Effector memory CD8-positive, alpha-beta T cell (primary cell): ENCODE results near the gene MPG.

Source experiments
- ATAC-seq: fragments of 150-1000 bp; cut with Tn5 transposase; replicated peaks from 2 replicates; pipeline ENCODE4 v1.10.0; 2021; ENCODE audit warnings: mild to moderate bottlenecking, moderate library complexity
- DNase-seq, 3 experiments: peaks; one replicate each; pipeline ENCODE4 v3.0.0; 2021
- H3K27ac Mint-ChIP-seq, 2 donors: one replicate each; pipeline ENCODE4 v1.8.0; 2022; ENCODE audit warnings: mild to moderate bottlenecking in 2 of 2, mixed read lengths in 2 of 2, moderate library complexity in 2 of 2
- H3K27me3 Mint-ChIP-seq, 2 donors: one replicate each; pipeline ENCODE4 v1.8.0; 2022; ENCODE audit warnings: mixed read lengths in 2 of 2
- H3K36me3 Mint-ChIP-seq: one replicate; pipeline ENCODE4 v1.8.0; 2022; ENCODE audit warnings: mild to moderate bottlenecking, moderate library complexity, mixed read lengths; ENCODE audit not compliant: insufficient read depth
- H3K4me1 Mint-ChIP-seq, 2 donors: one replicate each; pipeline ENCODE4 v1.8.0; 2022; ENCODE audit warnings: low read depth in 2 of 2, mixed read lengths in 2 of 2
- H3K4me3 Mint-ChIP-seq, 2 donors: one replicate each; pipeline ENCODE4 v1.8.0; 2022; ENCODE audit warnings: mild to moderate bottlenecking in 2 of 2, mixed read lengths in 2 of 2, moderate library complexity in 2 of 2
- H3K9me3 Mint-ChIP-seq, 2 donors: one replicate each; pipeline ENCODE4 v1.8.0; 2022; ENCODE audit warnings: mixed read lengths in 2 of 2

MPG gene

DNA sequence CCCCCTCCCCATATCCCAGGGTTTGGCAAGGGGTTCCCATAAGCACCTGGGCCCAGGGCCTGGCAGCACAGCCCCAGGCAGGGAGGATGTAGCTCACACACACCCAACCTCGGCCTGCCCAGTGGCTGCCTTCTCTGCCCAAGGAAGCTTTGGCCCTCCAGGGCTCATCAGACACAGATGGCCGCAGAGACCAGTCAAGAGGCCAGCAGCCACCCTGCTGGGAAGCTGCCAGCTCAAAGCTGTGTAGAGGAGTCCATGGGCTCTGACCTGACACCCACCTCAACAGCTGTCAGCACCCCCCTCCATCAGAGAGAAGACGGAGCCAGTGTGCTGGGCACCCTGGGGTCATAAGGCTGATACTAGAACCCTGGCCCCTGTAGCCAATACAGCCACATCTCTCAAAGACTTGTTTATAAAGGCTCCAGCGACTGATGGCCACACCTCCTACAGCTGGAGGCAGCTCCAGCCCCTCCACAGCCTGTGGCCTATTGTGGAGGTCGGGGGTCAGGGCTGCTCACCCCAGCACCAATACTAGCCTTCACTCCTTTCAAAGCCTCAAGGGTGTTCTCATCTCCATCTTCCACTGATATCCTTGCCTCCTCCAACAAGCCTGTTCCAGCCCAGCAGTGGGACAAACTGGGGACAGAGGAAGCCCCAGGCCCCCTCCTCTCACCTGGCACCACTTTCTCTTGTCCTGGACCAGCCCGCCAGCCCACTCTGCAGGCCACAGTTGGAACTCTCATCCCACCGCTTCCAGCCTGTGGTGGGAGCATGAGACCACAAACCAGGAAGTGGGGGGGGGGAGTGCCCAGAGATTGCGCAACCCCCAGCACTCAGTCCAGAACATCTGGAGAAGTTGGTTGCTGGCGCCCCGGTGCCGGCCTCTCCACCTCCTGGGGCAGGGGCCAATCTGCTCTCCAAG is 2.2 kb upstream of the MPG start:
- peaks cover 7% of the 10 kb centered on the region for H3K36me3 Mint-ChIP-seq
- peaks cover 21 to 38% of the 10 kb centered on the region in 2 donors for H3K27me3 Mint-ChIP-seq
- no peak for DNase-seq
- H3K4me1 Mint-ChIP-seq, result peaks cover 28 to 31% of the 10 kb centered on the region in 2 donors
- no peaks in the 10 kb centered on the region for H3K9me3 Mint-ChIP-seq
- H3K4me3 Mint-ChIP-seq, result peak overlapping the region; percentile 84 to 87
- no peak for ATAC-seq
- H3K27ac Mint-ChIP-seq, result peak overlapping the region; percentile 44 to 72

DNA sequence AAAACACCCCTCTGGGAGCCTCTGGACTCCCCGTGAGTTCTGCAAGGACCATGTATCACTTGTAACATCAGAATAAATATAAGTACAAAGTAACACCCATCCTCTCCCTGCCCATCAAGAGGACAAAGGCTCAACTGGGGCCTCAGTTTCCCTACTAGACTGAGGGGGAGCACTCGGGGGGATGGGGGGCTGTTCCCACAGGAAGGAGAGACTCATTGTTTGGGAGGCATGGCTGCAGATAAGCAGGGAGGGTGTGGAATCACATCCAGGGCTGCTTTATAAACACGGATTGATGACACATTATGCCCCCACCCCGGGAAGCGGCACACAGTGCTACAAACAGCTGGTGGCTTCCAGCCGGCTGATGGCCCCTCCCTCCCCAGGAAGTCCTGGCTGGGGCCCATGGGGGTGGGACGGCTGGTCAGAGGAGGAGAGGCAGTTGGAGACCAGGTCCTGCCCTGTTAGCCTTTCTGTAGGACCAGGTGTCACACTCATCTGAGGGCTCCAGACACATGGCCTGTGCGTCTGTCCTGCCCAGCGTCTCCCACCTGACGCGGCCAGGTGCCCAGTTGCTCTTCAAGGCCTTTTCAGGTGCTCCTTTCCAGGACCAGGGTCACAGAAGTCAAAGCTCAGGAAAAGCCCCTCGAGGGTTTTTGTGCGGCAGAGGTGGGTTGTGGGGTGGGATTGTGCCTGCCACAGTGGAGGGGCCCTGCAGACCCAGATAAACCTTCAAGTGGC is 1.3 kb upstream of the MPG start:
- H3K4me1 Mint-ChIP-seq, result peaks cover 31% of the 10 kb centered on the region in 2 donors
- H3K4me3 Mint-ChIP-seq, result peak overlapping the region; percentile 84 to 87
- ATAC-seq, result no peak
- H3K9me3 Mint-ChIP-seq, result no peaks in the 10 kb centered on the region
- H3K36me3 Mint-ChIP-seq, result peaks cover 7% of the 10 kb centered on the region
- H3K27me3 Mint-ChIP-seq, result peaks cover 20 to 29% of the 10 kb centered on the region in 2 donors
- peak overlapping the region; percentile 49 to 72 for H3K27ac Mint-ChIP-seq
- no peak for DNase-seq

DNA sequence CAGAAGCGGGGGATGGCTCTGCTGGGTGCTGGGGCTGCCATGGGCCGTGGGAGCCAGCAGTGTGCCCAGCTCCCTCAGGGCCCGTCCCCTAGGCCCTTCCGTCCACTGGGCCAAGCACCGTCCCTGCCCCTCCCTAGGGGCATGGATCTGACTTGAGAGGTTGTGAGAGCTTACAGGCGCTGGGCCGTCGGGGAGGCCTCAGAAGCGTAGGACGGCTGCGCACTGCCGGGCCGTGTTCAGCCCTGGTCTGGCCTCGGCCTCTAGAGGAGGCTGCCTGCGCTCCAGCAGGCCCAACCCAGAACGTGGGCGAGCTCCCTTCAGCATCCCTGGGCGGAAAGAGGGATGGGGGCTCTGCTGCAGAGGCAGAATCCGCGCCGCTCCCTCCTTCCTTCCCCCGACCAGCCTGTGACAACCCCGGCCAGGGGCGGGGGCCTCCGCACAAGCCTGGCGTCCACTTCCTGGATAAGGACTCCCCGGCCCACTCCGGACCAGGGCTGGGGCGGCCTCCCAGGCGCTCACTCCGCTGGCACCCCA is 685 bp upstream of the MPG start:
- Mint-ChIP-seq H3K9me3 (no peaks in the 10 kb centered on the region), H3K36me3 (peaks cover 7% of the 10 kb centered on the region), H3K27me3 (peaks cover 20 to 28% of the 10 kb centered on the region in 2 donors), H3K4me1 (peaks cover 31% of the 10 kb centered on the region in 2 donors), H3K4me3 (peak overlapping the region; percentile 84 to 87), H3K27ac (peak overlapping the region; percentile 49 to 72)
- peak in 1 of 3 experiments; percentile 10 for DNase-seq
- ATAC-seq, result peak; percentile 25

DNA sequence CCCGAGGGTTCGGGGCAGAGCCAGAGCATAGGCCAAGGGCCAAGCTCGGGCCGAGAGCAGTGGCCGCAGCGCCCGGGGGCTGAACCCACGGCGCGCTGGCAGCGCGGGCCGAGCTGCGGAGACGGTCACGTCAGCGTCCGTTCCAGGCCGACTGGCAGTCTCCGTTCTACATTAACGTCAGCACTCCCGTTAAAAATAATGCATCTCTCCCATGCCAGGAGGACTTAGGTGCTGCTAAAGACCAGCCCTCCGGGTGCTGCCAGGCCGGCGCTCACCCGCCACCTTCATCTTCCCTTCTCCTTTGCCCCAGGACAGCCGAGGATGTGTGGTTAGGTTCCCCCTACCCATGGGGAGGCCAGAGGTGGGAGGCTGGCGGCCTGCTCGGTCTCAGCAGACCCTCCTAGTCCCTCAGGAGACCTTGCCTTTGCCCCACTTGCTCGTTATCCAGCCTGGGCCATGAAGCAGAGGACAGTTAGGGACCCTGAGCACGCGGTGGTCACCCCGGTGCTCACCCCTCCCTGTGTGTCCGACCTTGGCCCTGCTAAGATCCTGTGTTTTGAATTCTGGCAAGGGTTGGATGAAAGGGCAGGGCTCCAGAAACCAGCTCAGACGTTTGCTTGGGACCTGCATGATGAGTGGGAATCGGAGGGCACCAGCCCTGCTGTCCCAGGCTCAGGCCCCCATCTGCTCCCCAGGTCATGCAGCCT is 572 bp downstream of the MPG start:
- Mint-ChIP-seq H3K4me3 (peak overlapping the region; percentile 84 to 87), H3K4me1 (peaks cover 29 to 34% of the 10 kb centered on the region in 2 donors), H3K9me3 (no peaks in the 10 kb centered on the region), H3K27ac (peak overlapping the region; percentile 82 to 88), H3K27me3 (peaks cover 11 to 17% of the 10 kb centered on the region in 2 donors), H3K36me3 (peaks cover 7% of the 10 kb centered on the region)
- peak; percentile 38 for ATAC-seq
- peak in 1 of 3 experiments; percentile 18 for DNase-seq

DNA sequence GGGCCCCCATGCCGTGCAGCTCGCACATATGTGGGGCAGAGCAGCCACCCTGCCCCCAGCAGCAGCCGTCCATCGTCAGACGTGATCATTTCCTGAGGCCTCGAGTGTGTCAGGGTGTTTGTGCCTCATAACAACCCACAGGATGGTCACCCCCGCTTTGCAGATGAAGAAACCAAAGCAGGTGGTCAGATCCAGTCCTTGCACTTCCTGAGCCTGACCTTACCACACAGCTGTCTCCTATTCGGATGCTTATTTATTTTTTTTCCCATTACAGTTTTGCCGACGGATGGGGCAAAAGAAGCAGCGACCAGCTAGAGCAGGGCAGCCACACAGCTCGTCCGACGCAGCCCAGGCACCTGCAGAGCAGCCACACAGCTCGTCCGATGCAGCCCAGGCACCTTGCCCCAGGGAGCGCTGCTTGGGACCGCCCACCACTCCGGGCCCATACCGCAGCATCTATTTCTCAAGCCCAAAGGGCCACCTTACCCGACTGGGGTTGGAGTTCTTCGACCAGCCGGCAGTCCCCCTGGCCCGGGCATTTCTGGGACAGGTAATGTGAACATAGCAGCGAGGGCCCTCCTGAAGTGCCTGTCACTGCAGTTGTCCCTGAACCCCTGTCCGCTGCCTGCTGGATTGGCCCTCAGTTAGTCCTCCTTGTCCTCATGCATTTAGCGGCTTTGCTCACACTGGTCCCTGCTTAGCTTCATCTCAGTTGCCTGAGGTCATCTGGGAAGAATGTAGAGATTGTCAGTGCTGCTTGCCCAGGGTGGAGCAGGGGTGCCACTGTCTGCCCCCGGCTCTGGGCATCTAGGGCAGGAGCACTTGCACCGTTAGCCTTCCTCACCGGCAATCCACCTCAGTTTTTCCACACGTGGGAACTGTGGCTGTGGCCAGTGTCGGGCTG is 1.4 kb downstream of the MPG start:
- Mint-ChIP-seq H3K27ac (peak overlapping the region; percentile 82 to 88), H3K9me3 (no peaks in the 10 kb centered on the region), H3K4me1 (peaks cover 35 to 42% of the 10 kb centered on the region in 2 donors), H3K36me3 (peaks cover 10% of the 10 kb centered on the region), H3K27me3 (peaks cover 6 to 9% of the 10 kb centered on the region in 2 donors), H3K4me3 (peak overlapping the region; percentile 84 to 87)
- DNase-seq (no peak), ATAC-seq (no peak)

DNA sequence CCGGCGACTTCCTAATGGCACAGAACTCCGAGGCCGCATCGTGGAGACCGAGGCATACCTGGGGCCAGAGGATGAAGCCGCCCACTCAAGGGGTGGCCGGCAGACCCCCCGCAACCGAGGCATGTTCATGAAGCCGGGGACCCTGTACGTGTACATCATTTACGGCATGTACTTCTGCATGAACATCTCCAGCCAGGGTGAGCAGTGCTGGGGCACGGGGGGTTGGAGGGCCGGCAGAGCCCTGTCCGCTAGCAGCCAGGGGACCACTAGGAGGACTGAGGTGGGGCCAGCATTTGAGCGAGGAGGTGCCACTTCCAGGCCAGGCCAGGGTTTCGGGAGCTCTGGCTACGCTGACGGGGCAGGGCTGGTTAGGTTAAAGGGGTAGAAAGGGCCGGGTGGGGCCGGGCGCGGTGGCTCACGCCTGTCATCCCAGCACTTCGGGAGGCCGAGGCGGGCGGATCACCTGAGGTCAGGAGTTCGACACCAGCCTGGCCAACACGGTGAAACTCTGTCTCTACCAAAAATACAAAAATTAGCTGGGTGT is 5.1 kb downstream of the MPG start:
- Mint-ChIP-seq H3K27ac (peak overlapping the region; percentile 70 to 81), H3K4me3 (peak overlapping the region; percentile 7 to 11), H3K36me3 (peaks cover 29% of the 10 kb centered on the region), H3K9me3 (no peaks in the 10 kb centered on the region), H3K4me1 (peaks cover 29 to 34% of the 10 kb centered on the region in 2 donors), H3K27me3 (no peaks in the 10 kb centered on the region)
- DNase-seq (no peak), ATAC-seq (no peak)

DNA sequence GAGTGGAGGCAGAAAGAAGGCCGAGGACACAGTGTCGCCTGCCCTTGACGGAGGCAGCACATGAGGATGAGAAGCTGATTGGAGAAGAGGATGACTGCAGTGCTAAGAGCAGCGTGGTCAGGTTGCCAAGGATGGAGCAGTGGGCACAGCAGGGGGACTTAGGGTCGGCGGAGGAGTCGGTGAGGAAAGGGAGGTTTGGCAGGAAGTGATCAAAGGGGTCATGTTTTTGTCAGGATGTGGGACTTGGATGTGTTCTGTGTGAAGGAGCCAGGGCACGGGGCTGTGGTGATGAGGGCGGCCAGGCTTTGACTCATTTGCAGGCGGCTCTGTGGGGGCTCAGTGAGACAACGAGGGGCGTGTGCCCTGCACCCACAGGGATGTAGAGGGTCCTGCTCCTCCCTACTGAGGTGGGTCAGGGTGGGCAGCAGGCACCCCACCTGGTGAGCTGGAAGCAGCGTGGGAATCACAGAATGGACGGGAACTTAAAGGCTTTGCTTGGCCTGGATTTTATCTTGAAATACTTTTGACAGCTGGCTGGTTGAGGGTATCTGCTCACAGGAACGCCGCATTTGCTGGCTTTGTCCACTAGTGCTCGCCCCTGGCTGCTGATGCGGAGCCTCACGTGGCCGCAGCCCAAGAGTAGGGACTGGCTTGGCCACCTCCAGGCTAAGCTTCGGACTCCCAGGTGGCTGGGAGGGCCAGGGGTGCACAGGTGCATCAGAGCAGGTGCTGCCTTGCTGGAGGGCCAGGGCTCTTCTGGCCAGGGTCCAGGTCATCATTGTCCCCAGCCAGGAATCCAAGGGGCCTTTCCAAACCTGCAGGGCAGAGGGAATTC is 6.0 kb downstream of the MPG start:
- ATAC-seq (peak; percentile 22), DNase-seq (no peak)
- Mint-ChIP-seq H3K36me3 (peaks cover 28% of the 10 kb centered on the region), H3K4me3 (peak overlapping the region; percentile 47 to 51), H3K27ac (peak overlapping the region; percentile 72 to 81), H3K9me3 (no peaks in the 10 kb centered on the region), H3K27me3 (no peaks in the 10 kb centered on the region), H3K4me1 (peaks cover 24 to 29% of the 10 kb centered on the region in 2 donors)

DNA sequence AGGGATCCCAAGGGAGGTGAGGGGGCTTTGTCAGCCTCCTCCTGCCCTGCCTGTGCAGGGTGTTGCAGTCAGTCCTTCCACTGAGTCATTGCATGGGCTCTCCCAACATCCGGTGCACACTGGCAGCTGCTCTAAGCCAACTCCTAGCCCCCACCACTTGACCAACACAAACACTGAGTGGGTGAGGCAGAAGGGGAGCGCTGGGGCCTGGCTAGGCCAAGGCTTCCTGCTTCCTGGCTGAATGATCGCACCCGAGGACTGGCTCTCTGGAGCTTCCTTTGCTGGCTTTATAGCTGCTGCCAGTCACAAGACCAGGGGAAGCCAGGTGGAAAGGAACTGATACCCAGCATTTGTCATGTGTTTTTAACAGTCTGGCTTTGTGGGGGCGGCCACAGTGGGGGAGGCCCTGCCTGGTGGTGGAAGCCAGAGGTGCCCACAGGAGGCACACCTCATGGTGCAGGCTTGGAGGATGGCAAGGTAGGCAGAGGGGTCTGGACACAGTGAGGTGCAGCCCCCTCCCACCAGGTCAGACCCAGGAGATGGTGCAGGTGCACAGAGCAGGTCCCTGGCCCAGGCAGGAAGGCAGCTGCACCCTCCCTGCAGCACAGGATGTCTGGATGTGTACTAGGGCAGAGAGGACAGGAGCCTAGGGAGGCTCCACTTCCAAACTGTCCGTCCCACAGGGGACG is 6.8 kb downstream of the MPG start:
- H3K9me3 Mint-ChIP-seq, result no peaks in the 10 kb centered on the region
- H3K36me3 Mint-ChIP-seq, result peaks cover 25% of the 10 kb centered on the region
- DNase-seq (peak in 2 of 3 experiments; percentile 8 to 25), ATAC-seq (peak; percentile 79)
- H3K27me3 Mint-ChIP-seq, result no peaks in the 10 kb centered on the region
- H3K27ac Mint-ChIP-seq, result peak overlapping the region; percentile 72 to 81
- peak overlapping the region; percentile 47 to 51 for H3K4me3 Mint-ChIP-seq
- peaks cover 19 to 23% of the 10 kb centered on the region in 2 donors for H3K4me1 Mint-ChIP-seq

DNA sequence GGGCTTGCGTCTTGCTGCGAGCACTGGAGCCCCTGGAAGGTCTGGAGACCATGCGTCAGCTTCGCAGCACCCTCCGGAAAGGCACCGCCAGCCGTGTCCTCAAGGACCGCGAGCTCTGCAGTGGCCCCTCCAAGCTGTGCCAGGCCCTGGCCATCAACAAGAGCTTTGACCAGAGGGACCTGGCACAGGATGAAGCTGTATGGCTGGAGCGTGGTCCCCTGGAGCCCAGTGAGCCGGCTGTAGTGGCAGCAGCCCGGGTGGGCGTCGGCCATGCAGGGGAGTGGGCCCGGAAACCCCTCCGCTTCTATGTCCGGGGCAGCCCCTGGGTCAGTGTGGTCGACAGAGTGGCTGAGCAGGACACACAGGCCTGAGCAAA is 7.4 kb downstream of the MPG start:
- Mint-ChIP-seq H3K4me1 (peaks cover 19 to 22% of the 10 kb centered on the region in 2 donors), H3K36me3 (peaks cover 25% of the 10 kb centered on the region)

DNA sequence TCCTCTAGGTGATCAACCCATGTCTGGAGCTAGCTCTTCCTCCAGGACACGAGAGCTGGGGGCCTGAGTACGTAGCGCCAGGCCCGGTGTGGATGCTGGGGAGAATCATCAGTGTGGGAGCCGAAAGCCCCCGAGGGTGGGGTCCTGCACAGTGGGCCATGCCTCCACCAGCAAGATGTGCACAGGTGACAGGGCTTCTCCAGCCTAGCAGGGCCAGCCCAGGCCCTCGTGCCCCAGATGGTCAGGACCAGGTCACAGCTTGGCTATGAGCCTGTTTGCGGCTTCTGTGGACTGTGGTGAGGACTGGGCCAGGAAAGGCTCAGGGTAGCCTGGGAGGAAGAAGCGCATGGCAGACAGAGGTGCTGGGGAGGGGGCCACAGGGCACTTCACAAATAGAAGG is 7.8 kb downstream of the MPG start:
- Mint-ChIP-seq H3K27ac (peak overlapping the region in 1 of 2 donors; percentile 77), H3K27me3 (no peaks in the 10 kb centered on the region), H3K4me1 (peaks cover 18 to 22% of the 10 kb centered on the region in 2 donors), H3K9me3 (no peaks in the 10 kb centered on the region), H3K36me3 (peaks cover 28% of the 10 kb centered on the region), H3K4me3 (no peak overlapping the region)
- DNase-seq (no peak), ATAC-seq (no peak)

More for the DNA sequence above, 7.4 kb downstream of the MPG start:
- ATAC-seq (no peak), DNase-seq (no peak)
- Mint-ChIP-seq H3K4me3 (no peak overlapping the region), H3K9me3 (no peaks in the 10 kb centered on the region), H3K27ac (peak overlapping the region in 1 of 2 donors; percentile 81), H3K27me3 (no peaks in the 10 kb centered on the region)

DNA sequence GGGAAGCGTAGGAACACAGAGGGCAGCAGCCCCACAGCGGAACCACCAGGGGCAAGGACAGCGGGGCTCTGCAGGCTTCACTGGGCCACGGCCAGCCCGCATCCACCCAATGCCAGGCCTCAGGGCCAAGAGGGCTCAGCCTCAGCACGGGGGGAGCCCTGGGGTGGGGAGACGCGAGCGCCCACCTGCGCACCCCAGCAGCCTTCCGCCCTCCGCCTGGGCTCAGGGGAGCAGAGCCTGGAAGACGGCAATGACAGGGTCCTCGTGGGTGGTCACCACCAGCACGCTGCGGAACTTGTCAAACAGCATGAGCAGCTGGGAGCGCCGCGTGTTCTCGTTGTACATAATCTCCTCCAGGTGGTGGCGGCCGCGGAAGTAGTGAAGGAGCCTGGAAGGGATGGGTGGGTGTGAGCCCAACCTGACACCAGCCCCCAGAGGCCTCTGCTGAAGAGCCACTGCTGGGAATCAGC is 8.5 kb downstream of the MPG start:
- H3K27ac Mint-ChIP-seq, result no peak overlapping the region
- peaks cover 15 to 22% of the 10 kb centered on the region in 2 donors for H3K4me1 Mint-ChIP-seq
- H3K4me3 Mint-ChIP-seq, result no peak overlapping the region
- DNase-seq, result no peak
- no peak for ATAC-seq
- H3K27me3 Mint-ChIP-seq, result no peaks in the 10 kb centered on the region
- H3K9me3 Mint-ChIP-seq, result no peaks in the 10 kb centered on the region
- H3K36me3 Mint-ChIP-seq, result peaks cover 32% of the 10 kb centered on the region
